ENCODE data around the gene HIVEP3. TPM values are rescaled to one million over a fixed set of nuclear protein-coding genes. Genes with fewer than 3 reads are reported as not detected.

Gene HIVEP3
- total RNA-seq, 1 donor from 2014 or later, result 2.9 TPM

- Histone ChIP-seq H3K9me3 (no peaks in the 10 kb centered on the region), H3K36me3 (no peaks in the 10 kb centered on the region), H3K4me1 (peaks cover 9% of the 10 kb centered on the region), H3K4me3 (no peak overlapping the region), H3K27ac (no peak overlapping the region), H3K27me3 (no peaks in the 10 kb centered on the region)
- TF ChIP-seq POLR2AphosphoS5 (IDR thresholded peaks at IDR 0.05; ENCODE audit: insufficient read depth in 1 of 2, low read depth in 1 of 2), result no peak
- TF ChIP-seq POLR2A (IDR thresholded peaks at IDR 0.05), result no peak
- no peak for TF ChIP-seq CTCF (IDR thresholded peaks at IDR 0.05)
- DNase-seq (ENCODE audit: extremely low spot score in 2 of 2), result no peak
- intact Hi-C loops (cut with DNase I), result no loop called here
These were observed 95.9 kb downstream of the HIVEP3 start for GRCh38 chr1:41822866-41823265.

- TF ChIP-seq POLR2AphosphoS5 (IDR thresholded peaks at IDR 0.05; ENCODE audit: insufficient read depth in 1 of 2, low read depth in 1 of 2) (no peak), POLR2A (IDR thresholded peaks at IDR 0.05) (no peak), CTCF (IDR thresholded peaks at IDR 0.05) (no peak)
- no peak for DNase-seq (ENCODE audit: extremely low spot score in 2 of 2)
- intact Hi-C loops (cut with DNase I), result no loop called here
- H3K4me1 ChIP-seq, result peaks cover 9% of the 10 kb centered on the region
- H3K27ac ChIP-seq, result no peak overlapping the region
- H3K4me3 ChIP-seq, result no peak overlapping the region
- H3K9me3 ChIP-seq, result no peaks in the 10 kb centered on the region
- H3K36me3 ChIP-seq, result no peaks in the 10 kb centered on the region
- H3K27me3 ChIP-seq, result no peaks in the 10 kb centered on the region
These were observed 98.9 kb downstream of the HIVEP3 start for GRCh38 chr1:41819843-41820242.

- Histone ChIP-seq H3K9me3 (no peaks in the 10 kb centered on the region), H3K4me3 (no peak overlapping the region), H3K27me3 (no peaks in the 10 kb centered on the region), H3K36me3 (no peaks in the 10 kb centered on the region), H3K27ac (no peak overlapping the region), H3K4me1 (peaks cover 9% of the 10 kb centered on the region)
- no peak for TF ChIP-seq POLR2A (IDR thresholded peaks at IDR 0.05)
- TF ChIP-seq CTCF (IDR thresholded peaks at IDR 0.05), result no peak
- TF ChIP-seq POLR2AphosphoS5 (IDR thresholded peaks at IDR 0.05; ENCODE audit: insufficient read depth in 1 of 2, low read depth in 1 of 2), result no peak
- no peak for DNase-seq (ENCODE audit: extremely low spot score in 2 of 2)
- intact Hi-C loops (cut with DNase I), result no loop called here
These were observed 99.7 kb downstream of the HIVEP3 start for GRCh38 chr1:41819069-41819468.

- Histone ChIP-seq H3K4me1 (peaks cover 7% of the 10 kb centered on the region), H3K36me3 (no peaks in the 10 kb centered on the region), H3K4me3 (no peak overlapping the region), H3K9me3 (no peaks in the 10 kb centered on the region), H3K27me3 (no peaks in the 10 kb centered on the region), H3K27ac (no peak overlapping the region)
- TF ChIP-seq POLR2A (IDR thresholded peaks at IDR 0.05) (no peak), POLR2AphosphoS5 (IDR thresholded peaks at IDR 0.05; ENCODE audit: insufficient read depth in 1 of 2, low read depth in 1 of 2) (no peak), CTCF (IDR thresholded peaks at IDR 0.05) (no peak)
- DNase-seq (ENCODE audit: extremely low spot score in 2 of 2), result no peak
- intact Hi-C loops (cut with DNase I), result no loop called here
These were observed 102.7 kb downstream of the HIVEP3 start for GRCh38 chr1:41816061-41816460.

- H3K27ac ChIP-seq, result no peak overlapping the region
- no peak for DNase-seq (ENCODE audit: extremely low spot score in 2 of 2)
- H3K9me3 ChIP-seq, result no peaks in the 10 kb centered on the region
- no peaks in the 10 kb centered on the region for H3K27me3 ChIP-seq
- intact Hi-C loops (cut with DNase I), result loop anchor here (5.0 kb wide), 1 partner anchor 43 kb away; no protein-coding TSS in a partner anchor
- H3K4me1 ChIP-seq, result peaks cover 7% of the 10 kb centered on the region
- TF ChIP-seq POLR2AphosphoS5 (IDR thresholded peaks at IDR 0.05; ENCODE audit: insufficient read depth in 1 of 2, low read depth in 1 of 2), result no peak
- no peak for TF ChIP-seq POLR2A (IDR thresholded peaks at IDR 0.05)
- no peak for TF ChIP-seq CTCF (IDR thresholded peaks at IDR 0.05)
- H3K4me3 ChIP-seq, result no peak overlapping the region
- H3K36me3 ChIP-seq, result no peaks in the 10 kb centered on the region
These were observed 104.7 kb downstream of the HIVEP3 start for GRCh38 chr1:41813755-41814745.
